Measurements from ENCODE around the gene CPXM1.

CPXM1 gene

GRCh38 chr20:2807019-2807418, 6.6 kb upstream of the CPXM1 start:
- H3K4me3 Mint-ChIP-seq, result no peak overlapping the region
- peaks cover 17% of the 10 kb centered on the region for H3K36me3 Mint-ChIP-seq (ENCODE audit: low read depth)
- TF ChIP-seq, protein P1, sequence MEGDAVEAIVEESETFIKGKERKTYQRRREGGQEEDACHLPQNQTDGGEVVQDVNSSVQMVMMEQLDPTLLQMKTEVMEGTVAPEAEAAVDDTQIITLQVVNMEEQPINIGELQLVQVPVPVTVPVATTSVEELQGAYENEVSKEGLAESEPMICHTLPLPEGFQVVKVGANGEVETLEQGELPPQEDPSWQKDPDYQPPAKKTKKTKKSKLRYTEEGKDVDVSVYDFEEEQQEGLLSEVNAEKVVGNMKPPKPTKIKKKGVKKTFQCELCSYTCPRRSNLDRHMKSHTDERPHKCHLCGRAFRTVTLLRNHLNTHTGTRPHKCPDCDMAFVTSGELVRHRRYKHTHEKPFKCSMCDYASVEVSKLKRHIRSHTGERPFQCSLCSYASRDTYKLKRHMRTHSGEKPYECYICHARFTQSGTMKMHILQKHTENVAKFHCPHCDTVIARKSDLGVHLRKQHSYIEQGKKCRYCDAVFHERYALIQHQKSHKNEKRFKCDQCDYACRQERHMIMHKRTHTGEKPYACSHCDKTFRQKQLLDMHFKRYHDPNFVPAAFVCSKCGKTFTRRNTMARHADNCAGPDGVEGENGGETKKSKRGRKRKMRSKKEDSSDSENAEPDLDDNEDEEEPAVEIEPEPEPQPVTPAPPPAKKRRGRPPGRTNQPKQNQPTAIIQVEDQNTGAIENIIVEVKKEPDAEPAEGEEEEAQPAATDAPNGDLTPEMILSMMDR (IDR thresholded peaks at IDR 0.05), result no peak
- H3K27ac Mint-ChIP-seq, result no peak overlapping the region
- peaks cover 44% of the 10 kb centered on the region for H3K9me3 Mint-ChIP-seq
- DNase-seq, result no peak
- peaks cover 63% of the 10 kb centered on the region for H3K27me3 Mint-ChIP-seq (ENCODE audit: low read depth, poor library complexity)
- H3K4me1 Mint-ChIP-seq, result peaks cover 34% of the 10 kb centered on the region

- Mint-ChIP-seq H3K27me3 (ENCODE audit: low read depth, poor library complexity) (peaks cover 65% of the 10 kb centered on the region), H3K27ac (no peak overlapping the region), H3K4me3 (peak overlapping the region; percentile 51), H3K9me3 (peaks cover 37% of the 10 kb centered on the region), H3K36me3 (ENCODE audit: low read depth) (peaks cover 11% of the 10 kb centered on the region), H3K4me1 (peaks cover 39% of the 10 kb centered on the region)
- DNase-seq, result no peak
- TF ChIP-seq, protein P1 (IDR thresholded peaks at IDR 0.05), result no peak
Measured at GRCh38 chr20:2806351-2806701, 5.9 kb upstream of the CPXM1 start.

DNA sequence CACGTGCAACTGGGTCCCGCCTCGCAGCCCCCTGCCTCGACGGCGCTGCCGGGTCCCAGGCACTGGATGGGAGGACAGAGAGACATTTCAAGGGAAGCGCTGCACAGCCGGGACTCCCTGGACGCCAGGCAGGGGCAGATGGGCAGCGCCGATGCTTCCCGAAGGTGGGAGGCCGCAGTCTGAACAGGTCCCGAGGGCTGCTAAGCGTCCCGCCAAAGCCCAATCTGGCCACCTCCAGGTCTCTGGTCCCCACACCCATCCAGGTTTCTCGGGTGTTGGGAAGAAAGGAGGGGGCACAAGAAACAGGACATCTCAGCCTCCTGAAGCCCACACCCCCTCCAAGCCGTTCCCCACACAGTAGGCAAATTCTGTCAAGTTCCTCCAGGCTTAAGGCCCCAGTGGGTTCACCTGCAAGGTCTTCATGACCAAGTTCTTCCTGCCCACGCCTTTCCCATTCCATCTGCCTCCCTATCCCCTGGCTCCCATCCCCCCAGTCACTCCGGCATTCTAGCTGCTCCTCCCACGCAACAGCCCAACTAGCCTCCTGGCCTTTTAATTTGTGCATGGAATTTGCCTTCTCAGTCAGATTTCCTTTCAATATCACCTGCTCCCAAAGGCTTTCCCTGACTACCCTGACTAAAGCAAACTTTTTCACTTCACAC, 5.4 kb upstream of the CPXM1 start:
- Mint-ChIP-seq H3K4me3 (peak overlapping the region; percentile 51), H3K36me3 (ENCODE audit: low read depth) (peaks cover 6% of the 10 kb centered on the region), H3K27me3 (ENCODE audit: low read depth, poor library complexity) (peaks cover 60% of the 10 kb centered on the region), H3K27ac (no peak overlapping the region), H3K4me1 (peaks cover 44% of the 10 kb centered on the region), H3K9me3 (peaks cover 32% of the 10 kb centered on the region)
- DNase-seq, result no peak
- TF ChIP-seq, protein P1 (IDR thresholded peaks at IDR 0.05), result no peak

- Mint-ChIP-seq H3K9me3 (peaks cover 26% of the 10 kb centered on the region), H3K4me3 (peak overlapping the region; percentile 52), H3K27ac (no peak overlapping the region), H3K4me1 (peaks cover 48% of the 10 kb centered on the region), H3K36me3 (ENCODE audit: low read depth) (peaks cover 6% of the 10 kb centered on the region), H3K27me3 (ENCODE audit: low read depth, poor library complexity) (peaks cover 58% of the 10 kb centered on the region)
- DNase-seq, result peak; percentile 53
- TF ChIP-seq, protein P1 (IDR thresholded peaks at IDR 0.05), result no peak
Measured at GRCh38 chr20:2804852-2805688, 4.6 kb upstream of the CPXM1 start.

DNA sequence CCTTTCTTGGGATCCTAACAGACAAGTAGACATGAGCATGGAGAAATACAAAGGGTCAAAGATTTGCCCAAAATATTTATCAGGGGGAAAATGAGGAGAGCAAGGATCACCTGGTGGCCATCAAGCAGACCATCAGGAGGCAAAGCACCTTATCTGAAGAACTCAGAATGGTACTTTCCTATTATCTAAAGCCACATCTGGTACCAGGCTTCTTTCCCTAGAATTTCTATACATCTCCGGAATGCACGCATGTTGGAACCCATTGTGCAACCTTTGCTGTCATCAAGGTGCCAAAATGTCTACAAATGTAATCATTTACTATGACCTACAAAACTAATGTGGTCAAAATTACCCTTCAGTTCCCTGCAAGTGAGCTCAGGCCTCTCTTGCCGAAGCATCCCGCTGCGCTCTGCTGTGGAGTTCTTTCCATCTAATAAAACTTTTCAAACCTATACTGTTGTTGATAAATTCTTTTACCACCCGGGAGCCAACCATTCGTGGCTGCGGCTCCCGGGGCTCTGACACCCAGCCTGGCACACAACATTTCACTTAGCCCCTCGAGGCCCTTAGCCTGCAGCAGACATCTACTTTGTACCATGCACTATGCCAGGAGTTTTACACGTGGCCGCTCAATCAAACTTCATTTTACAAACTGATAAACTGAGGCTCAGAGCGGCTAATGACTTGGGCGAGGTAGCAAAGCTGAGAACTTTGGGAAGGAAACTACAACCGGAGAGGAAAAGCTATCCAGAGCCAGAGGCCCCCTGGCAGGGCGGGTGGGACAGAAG, 3.8 kb upstream of the CPXM1 start:
- Mint-ChIP-seq H3K27me3 (ENCODE audit: low read depth, poor library complexity) (peaks cover 58% of the 10 kb centered on the region), H3K9me3 (peaks cover 20% of the 10 kb centered on the region), H3K4me1 (peaks cover 57% of the 10 kb centered on the region), H3K27ac (no peak overlapping the region), H3K36me3 (ENCODE audit: low read depth) (peaks cover 5% of the 10 kb centered on the region), H3K4me3 (peak overlapping the region; percentile 52)
- TF ChIP-seq, protein P1 (IDR thresholded peaks at IDR 0.05), result no peak
- no peak for DNase-seq

Data from nephron progenitor cell (in vitro differentiated cells).